Spleen (tissue), 7 donors: Measurements from ENCODE around the gene AKIRIN2.

Experiments
- POLR2A ChIP-seq, 3 donors: fragments of 450-650 bp; IDR thresholded peaks; one replicate each; pipeline ENCODE4 v1.5.1; 2017; ENCODE audit warnings: antibody characterized with exemption in 3 of 3, mild to moderate bottlenecking in 1 of 3
- POLR2AphosphoS5 ChIP-seq, 3 donors: sonication (generic); formaldehyde crosslinking; IDR thresholded peaks; one replicate each; pipeline ENCODE4 v1.5.1; 2017; ENCODE audit warnings: antibody characterized with exemption in 3 of 3
- TF ChIP-seq, protein P1 (sequence below), 11 experiments: fragments of 200-600 bp in 7 of 11; fragments of 450-650 bp in 4 of 11; sonication (generic) in 4 of 11; IDR thresholded peaks in 8 of 11; conservative IDR thresholded peaks in 3 of 11; 1 replicate in 7 of 11; 2 replicates in 4 of 11; pipeline versions ENCODE4 v1.4.0 to v1.8.0; 2016 to 2021; ENCODE audit warnings: antibody characterized with exemption in 11 of 11, inconsistent platforms in 4 of 11, mild to moderate bottlenecking in 1 of 11
- donor health status: DM: no; HTN: no; CAD: no; lungs with moderate emphysema.
- donor health status: DM: no; HTN: no; CAD: no.
- donor health status: DM: no; HTN: no; CAD: no.

DNA sequence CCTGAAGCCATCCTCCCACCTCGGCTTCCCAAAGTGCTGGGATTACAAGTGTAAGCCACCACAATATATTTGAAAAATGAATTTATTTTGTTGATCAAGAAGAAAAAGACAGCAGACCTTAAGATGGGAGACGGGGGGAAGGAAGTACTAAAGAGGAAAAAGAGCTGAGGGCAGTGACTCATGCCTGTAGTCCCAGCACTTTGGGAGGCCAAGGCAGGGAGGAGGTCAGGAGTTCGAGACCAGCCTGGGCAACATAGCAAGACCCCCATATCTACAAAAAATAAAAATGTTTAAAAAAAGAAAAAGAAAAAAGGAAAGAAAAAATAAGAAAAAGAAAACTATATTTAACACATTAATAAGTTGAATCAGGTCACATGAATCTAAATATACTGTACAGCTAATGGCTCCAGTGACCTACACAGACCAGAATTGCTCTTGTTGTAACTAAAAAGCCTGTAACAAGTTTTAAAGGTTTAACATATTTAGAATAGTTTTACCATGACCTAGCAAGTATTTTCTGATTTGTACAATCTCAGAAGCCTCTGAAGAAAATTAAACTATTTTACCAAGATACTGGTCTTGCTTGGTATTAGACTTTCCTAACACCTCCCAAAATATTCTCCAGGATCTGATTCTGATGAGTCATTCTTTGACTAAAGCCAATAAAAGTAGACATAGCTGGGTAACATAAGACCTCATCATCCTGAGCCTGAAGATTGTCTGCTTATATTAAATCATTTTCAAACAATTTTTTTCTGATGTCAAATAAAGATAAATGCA, 4.3 kb upstream of the AKIRIN2 start:
- TF ChIP-seq POLR2AphosphoS5 (IDR thresholded peaks at IDR 0.05) (no peak), POLR2A (IDR thresholded peaks at IDR 0.05) (no peak)
- TF ChIP-seq, protein P1, sequence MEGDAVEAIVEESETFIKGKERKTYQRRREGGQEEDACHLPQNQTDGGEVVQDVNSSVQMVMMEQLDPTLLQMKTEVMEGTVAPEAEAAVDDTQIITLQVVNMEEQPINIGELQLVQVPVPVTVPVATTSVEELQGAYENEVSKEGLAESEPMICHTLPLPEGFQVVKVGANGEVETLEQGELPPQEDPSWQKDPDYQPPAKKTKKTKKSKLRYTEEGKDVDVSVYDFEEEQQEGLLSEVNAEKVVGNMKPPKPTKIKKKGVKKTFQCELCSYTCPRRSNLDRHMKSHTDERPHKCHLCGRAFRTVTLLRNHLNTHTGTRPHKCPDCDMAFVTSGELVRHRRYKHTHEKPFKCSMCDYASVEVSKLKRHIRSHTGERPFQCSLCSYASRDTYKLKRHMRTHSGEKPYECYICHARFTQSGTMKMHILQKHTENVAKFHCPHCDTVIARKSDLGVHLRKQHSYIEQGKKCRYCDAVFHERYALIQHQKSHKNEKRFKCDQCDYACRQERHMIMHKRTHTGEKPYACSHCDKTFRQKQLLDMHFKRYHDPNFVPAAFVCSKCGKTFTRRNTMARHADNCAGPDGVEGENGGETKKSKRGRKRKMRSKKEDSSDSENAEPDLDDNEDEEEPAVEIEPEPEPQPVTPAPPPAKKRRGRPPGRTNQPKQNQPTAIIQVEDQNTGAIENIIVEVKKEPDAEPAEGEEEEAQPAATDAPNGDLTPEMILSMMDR (IDR thresholded peaks at IDR 0.05 in 8 of 11, conservative IDR thresholded peaks at IDR 0.05 in 3 of 11): no peak
